ENCODE measurements around the gene MTCL1.

GRCh38 chr18:8854962-8855361 is 149.6 kb downstream of the MTCL1 start:
- TF ChIP-seq YY1 (IDR thresholded peaks at IDR 0.05; ENCODE audit: insufficient read depth, insufficient read length) (no peak), SUZ12 (IDR thresholded peaks at IDR 0.05; ENCODE audit: extremely low read depth, insufficient read depth, insufficient read length) (no peak), ZNF274 (IDR thresholded peaks at IDR 0.05; ENCODE audit: low read depth, low read length) (no peak)

Data from NT2/D1 (cell line).